GM21360 (cell line): Measurements from ENCODE around the gene CKAP5.
A peak's percentile ranks its signal among the peaks of the same experiment; 100 is the strongest.

Experiments used
- ATAC-seq: cut with Tn5 transposase; IDR thresholded peaks from one replicate; pipeline ENCODE4 v1.9.1; 2021; ENCODE audit warnings: mild to moderate bottlenecking, moderate library complexity; ENCODE audit not compliant: unreplicated experiment

The CKAP5 gene

DNA sequence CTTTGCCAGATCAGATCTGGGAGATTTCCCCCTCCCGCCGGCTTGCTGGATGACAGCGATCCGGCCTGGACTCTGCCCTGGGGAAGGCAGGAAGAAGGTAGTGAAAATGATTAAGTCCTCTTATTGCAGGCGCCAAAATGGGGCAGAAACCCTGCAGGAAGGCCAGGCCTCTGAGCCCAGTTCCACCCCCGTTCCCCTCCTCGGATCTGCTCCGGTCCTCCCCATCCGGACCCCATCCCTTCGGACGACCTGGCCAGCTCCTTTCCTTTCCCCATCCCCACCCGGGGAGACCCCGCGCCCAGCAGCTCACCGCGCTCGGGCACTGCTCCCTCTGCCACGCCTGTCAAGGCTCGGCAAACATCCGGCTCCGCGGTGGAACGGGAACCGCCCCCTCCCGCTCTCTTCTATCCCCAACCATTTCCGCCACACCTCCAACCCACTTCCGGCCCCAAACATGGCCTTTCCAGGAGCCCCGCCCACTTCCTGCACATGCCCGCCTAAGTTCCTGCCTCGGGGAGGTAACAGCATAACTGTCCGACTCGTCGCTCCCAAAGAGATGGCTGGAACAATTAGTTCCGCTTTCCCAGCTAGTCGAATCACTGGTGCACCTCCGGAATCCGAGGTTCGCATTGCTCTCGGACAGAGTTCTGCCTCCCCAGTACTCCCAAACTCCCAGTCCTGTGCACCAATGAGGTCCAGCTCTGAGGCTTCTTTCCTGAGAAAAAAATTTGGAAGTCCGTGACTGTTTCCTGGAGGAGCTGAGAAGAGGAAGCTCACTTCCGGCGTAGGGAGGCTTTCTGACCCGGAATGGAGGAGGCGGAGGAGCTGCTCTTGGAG, 145.6 kb downstream of the CKAP5 start, which contains the start of the genes ARHGAP1 and ZNF408:
Gene ARHGAP1, minus strand, starts transcription at position 379 of the 837 bp plus-strand sequence. CDS start 4,512 bp downstream, outside the sequence.
Gene ZNF408, plus strand, starts transcription at position 791 of the 837 bp plus-strand sequence. Its CDS starts 17 bp downstream, at position 808.
- peak; percentile 84 for ATAC-seq

DNA sequence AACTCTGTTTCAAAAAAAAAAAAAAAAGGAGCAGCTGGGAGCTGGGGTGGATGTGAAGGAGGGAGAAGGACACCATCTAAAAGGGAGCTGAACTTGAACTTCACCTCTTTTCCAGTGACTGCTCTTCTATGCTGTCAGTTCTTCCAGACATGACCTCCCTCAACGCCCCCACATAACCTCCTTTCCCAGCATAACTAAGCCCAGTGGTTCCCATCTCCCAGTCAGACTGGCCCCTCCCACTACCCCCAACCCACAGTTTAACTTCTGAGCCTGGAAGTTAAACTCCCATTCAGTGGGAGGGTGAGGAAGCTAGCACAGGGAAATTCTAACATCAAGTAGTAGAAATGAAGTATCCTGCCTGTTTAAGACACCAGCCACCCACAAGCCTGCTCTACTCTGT, 147.5 kb downstream of the CKAP5 start:
- no peak for ATAC-seq

DNA sequence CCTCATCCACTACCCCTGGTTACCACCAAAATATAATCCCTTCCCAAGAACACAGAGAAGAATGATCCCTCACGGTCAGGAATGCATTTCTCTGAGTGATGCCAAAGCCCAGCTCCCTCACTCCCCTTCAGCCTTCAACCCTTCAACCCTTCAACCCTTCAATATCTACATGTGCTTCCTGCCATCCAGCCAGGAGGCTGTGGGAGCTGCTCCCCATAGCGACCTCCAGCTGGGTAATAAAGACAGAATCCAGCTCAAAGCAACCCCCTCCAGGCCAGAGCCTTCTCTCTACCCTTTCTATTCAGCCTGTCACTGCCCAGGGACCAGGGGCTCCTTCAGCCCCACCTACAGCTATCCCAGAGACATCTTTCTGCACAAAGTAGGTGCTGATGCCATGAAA, 148.4 kb downstream of the CKAP5 start:
- ATAC-seq: no peak

DNA sequence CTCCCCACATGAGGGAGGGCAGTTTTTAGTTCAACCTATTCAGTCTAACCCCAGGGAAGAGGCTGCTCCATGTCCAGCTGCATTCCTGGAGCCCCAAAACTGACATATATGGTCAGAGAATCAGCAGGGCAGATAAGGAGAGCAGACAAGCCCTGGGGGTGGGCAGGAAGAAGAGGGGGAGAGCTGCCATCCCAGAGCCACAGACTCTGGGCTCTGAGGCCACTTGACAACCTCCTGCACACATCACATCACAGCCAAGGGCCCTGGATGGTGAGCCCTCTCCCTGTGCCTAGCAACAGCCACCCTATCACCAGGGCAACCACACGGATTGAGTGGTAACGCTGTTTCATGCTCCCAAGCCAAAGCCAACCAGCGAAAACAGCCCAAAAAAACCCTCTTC, 148.8 kb downstream of the CKAP5 start:
- ATAC-seq: no peak

DNA sequence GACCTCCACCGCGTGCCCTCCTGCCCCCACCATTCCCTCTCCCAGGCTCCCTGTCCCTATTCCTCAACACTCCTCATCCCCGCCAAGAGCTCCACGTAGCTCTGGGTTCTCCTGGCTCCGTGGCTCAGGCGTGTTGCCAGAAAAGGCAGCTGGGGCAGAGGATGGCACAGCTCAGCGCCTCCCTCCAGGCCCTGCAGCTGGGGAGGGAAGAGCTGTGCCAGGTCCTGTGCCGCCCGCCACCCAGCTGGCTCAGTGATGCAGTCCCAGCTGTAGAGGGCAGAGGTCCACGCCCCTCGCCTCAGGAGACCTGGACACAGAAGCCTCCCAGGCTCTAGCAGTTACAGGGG, 149.9 kb downstream of the CKAP5 start:
- ATAC-seq: no peak

DNA sequence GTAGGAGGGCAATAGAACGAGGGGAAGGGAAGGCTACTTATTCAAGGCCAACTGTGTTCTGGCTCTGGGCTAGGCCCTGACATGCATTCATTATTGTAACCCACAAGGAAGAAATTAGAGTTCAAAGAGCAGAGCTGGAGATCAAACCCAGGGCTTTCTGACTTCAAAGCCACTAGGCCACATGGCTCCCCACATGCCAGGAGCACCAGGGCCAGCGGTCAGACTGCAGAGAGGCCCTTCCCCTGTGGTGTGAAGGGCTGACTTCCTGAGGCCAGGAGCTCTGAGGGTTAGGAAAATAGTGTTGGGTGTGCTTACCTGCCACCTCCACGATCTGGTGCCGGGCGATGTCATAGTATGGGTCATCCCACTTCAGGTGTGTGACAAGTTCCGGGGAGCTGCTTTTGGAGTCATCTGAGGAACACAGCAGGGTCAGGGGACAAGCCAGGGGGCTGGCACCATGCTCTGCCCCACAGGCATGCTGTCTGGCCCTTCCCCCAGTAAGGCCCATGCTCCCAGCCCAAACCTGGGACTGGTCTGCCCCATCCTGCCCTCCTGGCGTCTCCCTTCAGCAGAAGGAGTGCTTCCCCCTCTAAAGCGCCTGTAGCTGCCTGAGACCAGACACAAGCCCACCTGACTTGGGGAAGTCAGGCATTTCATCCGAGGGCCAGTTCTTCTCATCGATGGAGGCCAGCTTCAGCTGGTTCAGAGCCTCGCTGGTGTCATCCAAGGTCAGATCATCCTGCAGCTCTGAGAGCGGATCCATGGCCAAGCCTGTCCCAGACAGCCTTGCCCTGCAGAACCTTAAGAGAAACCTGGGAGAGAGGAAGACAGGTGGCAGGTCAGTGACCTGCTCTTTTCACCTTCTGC, 150.5 kb downstream of the CKAP5 start:
- no peak for ATAC-seq

DNA sequence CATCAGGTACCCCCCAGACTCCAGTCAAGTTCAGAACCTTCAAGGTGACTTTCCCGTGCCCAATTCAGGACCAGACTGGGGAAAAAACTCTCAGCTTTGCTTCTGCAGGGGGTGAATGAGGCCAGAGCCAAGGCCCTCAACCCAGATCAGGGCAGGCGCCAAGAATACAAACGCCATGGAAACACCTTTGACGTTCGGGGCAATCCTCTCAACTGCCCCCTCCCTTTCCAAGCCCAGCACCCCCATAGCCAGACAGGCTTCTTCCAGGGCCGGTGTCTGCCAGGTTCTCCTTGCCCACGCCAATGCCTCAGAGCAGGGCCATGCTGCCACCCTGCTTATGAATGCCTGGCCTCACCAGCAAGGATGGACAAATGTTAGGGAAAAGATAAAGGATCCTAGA, 151.5 kb downstream of the CKAP5 start:
- ATAC-seq: no peak

DNA sequence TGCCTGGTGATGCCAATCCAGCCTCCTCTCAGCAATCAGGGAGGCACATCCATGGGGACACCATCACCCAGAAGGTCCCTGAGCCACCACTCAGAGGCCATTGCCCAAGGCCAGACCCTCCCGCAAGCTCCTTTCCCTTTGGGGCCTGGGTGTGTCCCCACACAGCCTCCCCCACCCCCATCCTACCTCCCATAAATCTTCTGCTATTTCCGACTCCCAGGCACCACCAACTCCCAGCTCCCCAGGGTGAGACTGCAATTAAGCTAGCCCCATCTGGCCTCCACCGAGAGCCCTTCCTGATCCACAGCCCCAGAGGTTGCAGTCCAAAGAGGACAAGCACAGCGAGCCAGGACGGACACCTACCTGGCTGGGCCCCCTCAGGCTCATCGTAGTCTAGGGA, 152.0 kb downstream of the CKAP5 start:
- ATAC-seq: no peak

DNA sequence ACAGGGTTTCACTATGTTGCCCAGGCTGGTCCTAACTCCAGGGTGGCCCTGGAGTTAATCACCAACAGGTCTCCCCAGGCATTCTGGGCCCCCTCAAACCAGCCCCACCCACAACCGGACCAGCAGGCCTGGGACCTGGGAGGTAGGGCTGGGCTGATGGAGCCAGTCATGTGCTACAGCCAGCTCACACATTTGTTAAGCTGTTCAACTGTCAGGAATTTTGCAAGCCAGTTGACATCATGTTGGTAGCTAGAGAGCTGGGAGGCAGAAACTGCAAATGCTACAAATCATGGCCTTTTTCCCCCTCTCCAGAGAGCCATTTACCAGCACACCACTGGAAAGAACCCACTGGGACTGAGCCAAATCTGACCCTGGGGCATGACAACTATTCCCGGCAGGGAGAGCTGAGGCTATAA, 152.5 kb downstream of the CKAP5 start:
- no peak for ATAC-seq
